ENCODE measurements around the gene RNASE8. TPM values are rescaled to one million over a fixed set of nuclear protein-coding genes. Genes with fewer than 3 reads are reported as not detected.

Gene RNASE8
- total and polyA plus RNA-seq, 10 of the 15 experiments (the other 5 are each of a cell fraction or from before 2014, with no cell fraction given), result not detected

- no peak for TF ChIP-seq MYC (IDR thresholded peaks at IDR 0.05; ENCODE audit: insufficient read depth, insufficient read length, insufficient replicate concordance, low read length, severe bottlenecking)
Measured at GRCh38 chr14:21053184-21054122, 4.2 kb upstream of the RNASE8 start (continued).

GRCh38 chr14:21054123-21054767 is 3.4 kb upstream of the RNASE8 start:
- no peaks in the 10 kb centered on the region for H3K9me3 ChIP-seq (replicated peaks; ENCODE audit: control insufficient read depth, insufficient read depth, low read length)
- no peak overlapping the region for H2AFZ ChIP-seq (ENCODE audit: control insufficient read depth, low read depth, low read length)
- H3K27me3 ChIP-seq (replicated peaks in 1 of 2; ENCODE audit: control insufficient read depth in 2 of 2, insufficient read depth in 2 of 2, low read length in 1 of 2), result no peaks in the 10 kb centered on the region
- CTCF ChIA-PET, result interaction anchor here (1.0 to 1.5 kb wide), 2 partner anchors 39 to 49 kb away, joined by 5 read pairs; no protein-coding TSS in a partner anchor
- no peaks in the 10 kb centered on the region for H3K36me3 ChIP-seq (ENCODE audit: control insufficient read depth in 2 of 2, insufficient read depth in 2 of 2, low read length in 1 of 2)
- no peaks in the 10 kb centered on the region for H3K79me2 ChIP-seq (ENCODE audit: control insufficient read depth, insufficient read depth, low read length)
- POLR2A ChIA-PET, result no interaction called here
- DNase-seq (ENCODE audit: low read depth, low spot score), result no peak
- no peak overlapping the region for H3K4me2 ChIP-seq (ENCODE audit: control insufficient read depth, insufficient read depth)
- RAD21 ChIA-PET (ENCODE audit: unreplicated experiment), result no interaction called here
- in situ Hi-C loops (cut with MboI), result no loop called here
- intact Hi-C loops (cut with micrococcal nuclease; ENCODE audit: unreplicated experiment), result no loop called here
- SMC1A ChIA-PET (ENCODE audit: uncharacterized antibody, unreplicated experiment), result no interaction called here
- H3K4me1 ChIP-seq (ENCODE audit: control insufficient read depth, insufficient read depth, low read length), result no peaks in the 10 kb centered on the region
- BruUV-seq (replicated peaks), result no TSS peak
- H3K9ac ChIP-seq (ENCODE audit: control insufficient read depth, insufficient read depth, low read length), result no peak overlapping the region
- 32% methylated on average over 3 of the region's 3 CpGs for WGBS (ENCODE audit: insufficient coverage, insufficient replicate concordance, low lambda C conversion rate, missing lambda C conversion rate)
- H3K4me3 ChIP-seq, result no peak overlapping the region
- H3K27ac ChIP-seq (ENCODE audit: control insufficient read depth, insufficient read depth), result no peak overlapping the region
- no peak for FAIRE-seq
- no peaks in the 10 kb centered on the region for H4K20me1 ChIP-seq (ENCODE audit: control insufficient read depth, insufficient read depth)
- no peak for TF ChIP-seq DPF2 (IDR thresholded peaks at IDR 0.05)
- 0 out of 2 replicates have a peak, but pooled peaks have one; percentile 14 for TF ChIP-seq NFYB (IDR thresholded peaks at IDR 0.05; ENCODE audit: insufficient read depth, low read depth, low read length)
- peak; percentile 57; the same call in 2 of the 3 replicates for ATAC-seq

All from GM12878 (cell line).